ENCODE data around the gene CMTM8.
"Not testable (repeated sequence)": the region's sequence is repeated elsewhere in the genome, so short reads cannot be mapped to it uniquely, and the experiment has no call there.

CMTM8 gene

GRCh38 chr3:32381922-32382321, 143.4 kb downstream of the CMTM8 start:
- no peak overlapping the region for H3K4me3 ChIP-seq (ENCODE audit: low read depth, low read length)

DNA sequence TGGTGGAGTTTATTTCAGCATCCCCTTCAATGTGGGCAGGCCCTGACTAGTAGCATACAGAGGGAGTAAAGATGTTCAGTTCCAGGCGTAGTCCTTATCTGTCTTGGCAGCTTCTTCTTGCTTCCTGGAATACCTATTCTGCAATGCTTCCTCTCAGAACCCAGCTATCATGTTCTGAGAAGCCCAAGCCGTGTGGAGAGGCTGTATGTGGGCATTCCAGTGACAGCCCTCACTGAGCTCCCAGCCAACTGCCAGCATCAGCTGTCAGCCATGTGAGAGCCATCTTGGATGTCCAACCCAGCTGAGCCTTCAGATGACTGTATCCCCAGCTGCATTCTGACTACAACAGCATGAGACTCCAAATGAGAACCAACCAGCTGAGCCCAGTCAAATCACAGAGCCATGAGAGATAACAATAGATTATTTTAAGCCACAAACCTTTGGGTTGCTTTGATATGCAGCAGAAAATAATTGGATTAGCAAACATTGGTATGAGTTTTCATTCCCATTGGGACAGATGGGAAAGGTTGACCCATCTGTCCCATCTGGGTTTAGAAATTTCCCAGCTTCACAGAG, 144.7 kb downstream of the CMTM8 start:
- no peak overlapping the region for H3K4me3 ChIP-seq (ENCODE audit: low read depth, low read length)
- H3K9ac ChIP-seq (ENCODE audit: low read length): no peak overlapping the region
- H3K9me3 ChIP-seq (ENCODE audit: control insufficient read depth, insufficient read depth, low read depth, low read length): no peaks in the 10 kb centered on the region
- no peaks in the 10 kb centered on the region for H3K36me3 ChIP-seq (ENCODE audit: control insufficient read depth, insufficient read depth, low read length)
- no peak overlapping the region for H3K27ac ChIP-seq (ENCODE audit: low read depth, low read length)
- peaks cover 5% of the 10 kb centered on the region; the same call in 1 of the 2 replicates for H3K4me1 ChIP-seq (ENCODE audit: control insufficient read depth, insufficient read depth, low read length)
- no peaks in the 10 kb centered on the region for H3K27me3 ChIP-seq (ENCODE audit: control insufficient read depth, insufficient read depth, low read length)

More at GRCh38 chr3:32381922-32382321, 143.4 kb downstream of the CMTM8 start:
- Histone ChIP-seq H3K27ac (ENCODE audit: low read depth, low read length) (no peak overlapping the region), H3K9me3 (ENCODE audit: control insufficient read depth, insufficient read depth, low read depth, low read length) (no peaks in the 10 kb centered on the region), H3K4me1 (ENCODE audit: control insufficient read depth, insufficient read depth, low read length) (peaks cover 5% of the 10 kb centered on the region; the same call in 1 of the 2 replicates), H3K27me3 (ENCODE audit: control insufficient read depth, insufficient read depth, low read length) (no peaks in the 10 kb centered on the region), H3K9ac (ENCODE audit: low read length) (no peak overlapping the region), H3K36me3 (ENCODE audit: control insufficient read depth, insufficient read depth, low read length) (no peaks in the 10 kb centered on the region)

- Histone ChIP-seq H3K27me3 (ENCODE audit: control insufficient read depth, insufficient read depth, low read length) (no peaks in the 10 kb centered on the region), H3K9me3 (ENCODE audit: control insufficient read depth, insufficient read depth, low read depth, low read length) (no peaks in the 10 kb centered on the region), H3K4me1 (ENCODE audit: control insufficient read depth, insufficient read depth, low read length) (peaks cover 5% of the 10 kb centered on the region; the same call in 1 of the 2 replicates), H3K36me3 (ENCODE audit: control insufficient read depth, insufficient read depth, low read length) (no peaks in the 10 kb centered on the region), H3K27ac (ENCODE audit: low read depth, low read length) (no peak overlapping the region), H3K4me3 (ENCODE audit: low read depth, low read length) (no peak overlapping the region), H3K9ac (ENCODE audit: low read length) (no peak overlapping the region)
These were observed 146.5 kb downstream of the CMTM8 start for GRCh38 chr3:32384938-32385337.

GRCh38 chr3:32387512-32387911, 149.0 kb downstream of the CMTM8 start:
- H3K27me3 ChIP-seq (ENCODE audit: control insufficient read depth, insufficient read depth, low read length): peaks cover 2% of the 10 kb centered on the region; the same call in 1 of the 2 replicates
- no peak overlapping the region for H3K27ac ChIP-seq (ENCODE audit: low read depth, low read length)
- no peak overlapping the region for H3K4me3 ChIP-seq (ENCODE audit: low read depth, low read length)
- H3K36me3 ChIP-seq (ENCODE audit: control insufficient read depth, insufficient read depth, low read length): no peaks in the 10 kb centered on the region
- H3K9ac ChIP-seq (ENCODE audit: low read length): no peak overlapping the region
- H3K4me1 ChIP-seq (ENCODE audit: control insufficient read depth, insufficient read depth, low read length): peaks cover 7% of the 10 kb centered on the region; the same call in 1 of the 2 replicates
- H3K9me3 ChIP-seq (ENCODE audit: control insufficient read depth, insufficient read depth, low read depth, low read length): no peaks in the 10 kb centered on the region

- H3K4me3 ChIP-seq (ENCODE audit: low read depth, low read length): not testable (repeated sequence)
These were observed 151.1 kb downstream of the CMTM8 start for GRCh38 chr3:32389577-32389976.

GRCh38 chr3:32391643-32392535, 153.4 kb downstream of the CMTM8 start, which contains the start of gene CMTM7:
TSS of gene CMTM7 (plus strand) at chr3:32391853. CDS start at chr3:32391907, 54 bp downstream.
- peak within 1 kb of the TSS; percentile 65; the same call in 1 of the 2 replicates for H3K27ac ChIP-seq (ENCODE audit: low read depth, low read length)
- peak within 1 kb of the TSS; percentile 85 for H3K4me3 ChIP-seq (ENCODE audit: low read depth, low read length)
- H3K9me3 ChIP-seq (ENCODE audit: control insufficient read depth, insufficient read depth, low read depth, low read length): no peaks in the 10 kb centered on the region
- H3K36me3 ChIP-seq (ENCODE audit: control insufficient read depth, insufficient read depth, low read length): no peaks in the 10 kb centered on the region
- peak within 1 kb of the TSS; percentile 82 for H3K9ac ChIP-seq (ENCODE audit: low read length)
- peaks cover 11% of the 10 kb centered on the region for H3K4me1 ChIP-seq (ENCODE audit: control insufficient read depth, insufficient read depth, low read length)
- H3K27me3 ChIP-seq (ENCODE audit: control insufficient read depth, insufficient read depth, low read length): peaks cover 13% of the 10 kb centered on the region

More at GRCh38 chr3:32389577-32389976, 151.1 kb downstream of the CMTM8 start:
- H3K4me1 ChIP-seq (ENCODE audit: control insufficient read depth, insufficient read depth, low read length): peaks cover 16% of the 10 kb centered on the region
- not testable (repeated sequence) for H3K27ac ChIP-seq (ENCODE audit: low read depth, low read length); H3K9ac ChIP-seq (ENCODE audit: low read length); H3K36me3 ChIP-seq (ENCODE audit: control insufficient read depth, insufficient read depth, low read length); H3K9me3 ChIP-seq (ENCODE audit: control insufficient read depth, insufficient read depth, low read depth, low read length)
- peaks cover 13% of the 10 kb centered on the region for H3K27me3 ChIP-seq (ENCODE audit: control insufficient read depth, insufficient read depth, low read length)

GRCh38 chr3:32392536-32393302, 154.2 kb downstream of the CMTM8 start:
- H3K36me3 ChIP-seq (ENCODE audit: control insufficient read depth, insufficient read depth, low read length): no peaks in the 10 kb centered on the region
- peaks cover 13% of the 10 kb centered on the region for H3K27me3 ChIP-seq (ENCODE audit: control insufficient read depth, insufficient read depth, low read length)
- peaks cover 11% of the 10 kb centered on the region for H3K4me1 ChIP-seq (ENCODE audit: control insufficient read depth, insufficient read depth, low read length)
- H3K4me3 ChIP-seq (ENCODE audit: low read depth, low read length): peak overlapping the region; percentile 85
- no peak overlapping the region; the same call in 1 of the 2 replicates for H3K27ac ChIP-seq (ENCODE audit: low read depth, low read length)
- H3K9me3 ChIP-seq (ENCODE audit: control insufficient read depth, insufficient read depth, low read depth, low read length): no peaks in the 10 kb centered on the region
- H3K9ac ChIP-seq (ENCODE audit: low read length): peak overlapping the region; percentile 82

DNA sequence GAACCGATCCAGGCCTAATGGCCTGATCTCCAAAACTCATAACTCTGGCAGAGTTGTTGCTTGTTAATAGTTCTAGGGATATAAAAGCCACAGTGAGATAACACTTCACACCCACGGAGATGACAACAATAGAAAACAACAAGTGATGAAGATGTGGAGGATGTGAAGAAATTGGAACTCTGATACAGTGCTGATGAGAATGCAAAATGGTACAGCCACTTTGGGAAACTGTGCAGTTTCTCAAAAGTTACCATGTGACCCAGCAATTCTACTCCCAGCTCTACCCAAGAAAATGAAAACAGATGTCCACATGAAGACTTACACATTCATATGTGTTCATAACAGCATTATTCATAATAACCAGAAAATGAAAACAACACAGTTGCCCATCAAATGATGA, 157.0 kb downstream of the CMTM8 start:
- Histone ChIP-seq H3K36me3 (ENCODE audit: control insufficient read depth, insufficient read depth, low read length) (no peaks in the 10 kb centered on the region), H3K27ac (ENCODE audit: low read depth, low read length) (no peak overlapping the region), H3K9me3 (ENCODE audit: control insufficient read depth, insufficient read depth, low read depth, low read length) (no peaks in the 10 kb centered on the region), H3K4me3 (ENCODE audit: low read depth, low read length) (no peak overlapping the region), H3K4me1 (ENCODE audit: control insufficient read depth, insufficient read depth, low read length) (peaks cover 14% of the 10 kb centered on the region), H3K9ac (ENCODE audit: low read length) (no peak overlapping the region), H3K27me3 (ENCODE audit: control insufficient read depth, insufficient read depth, low read length) (peaks cover 13% of the 10 kb centered on the region)

DNA sequence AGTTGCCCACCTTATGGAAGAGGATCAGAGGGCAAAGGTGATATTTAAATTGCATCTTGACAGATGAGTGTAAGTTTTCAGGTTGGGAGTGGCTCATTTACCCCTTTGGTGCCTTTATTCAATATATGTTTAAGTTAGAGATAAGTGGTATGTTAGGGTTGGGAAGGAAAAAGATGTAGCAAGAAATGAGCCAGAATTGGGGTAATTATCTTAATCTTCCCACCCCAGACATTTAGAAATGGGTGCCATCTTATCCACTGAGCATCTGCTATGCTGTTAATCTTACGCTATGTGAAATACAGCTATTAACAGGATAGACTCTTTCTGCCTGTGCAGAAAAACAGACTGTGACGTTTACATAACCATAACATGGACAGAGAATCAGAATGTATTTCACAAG, 159.5 kb downstream of the CMTM8 start:
- H3K4me3 ChIP-seq (ENCODE audit: low read depth, low read length): no peak overlapping the region
- peaks cover 6% of the 10 kb centered on the region for H3K27me3 ChIP-seq (ENCODE audit: control insufficient read depth, insufficient read depth, low read length)
- no peaks in the 10 kb centered on the region for H3K9me3 ChIP-seq (ENCODE audit: control insufficient read depth, insufficient read depth, low read depth, low read length)
- H3K9ac ChIP-seq (ENCODE audit: low read length): no peak overlapping the region
- no peak overlapping the region for H3K27ac ChIP-seq (ENCODE audit: low read depth, low read length)
- H3K36me3 ChIP-seq (ENCODE audit: control insufficient read depth, insufficient read depth, low read length): no peaks in the 10 kb centered on the region
- H3K4me1 ChIP-seq (ENCODE audit: control insufficient read depth, insufficient read depth, low read length): peaks cover 28% of the 10 kb centered on the region

GRCh38 chr3:32398531-32398930, 160.1 kb downstream of the CMTM8 start:
- Histone ChIP-seq H3K9me3 (ENCODE audit: control insufficient read depth, insufficient read depth, low read depth, low read length) (no peaks in the 10 kb centered on the region), H3K36me3 (ENCODE audit: control insufficient read depth, insufficient read depth, low read length) (no peaks in the 10 kb centered on the region), H3K4me1 (ENCODE audit: control insufficient read depth, insufficient read depth, low read length) (peaks cover 28% of the 10 kb centered on the region), H3K27me3 (ENCODE audit: control insufficient read depth, insufficient read depth, low read length) (0 out of 2 replicates have a peak, but pooled peaks cover under 1% of the 10 kb centered on the region), H3K4me3 (ENCODE audit: low read depth, low read length) (no peak overlapping the region), H3K9ac (ENCODE audit: low read length) (no peak overlapping the region), H3K27ac (ENCODE audit: low read depth, low read length) (no peak overlapping the region)

All from HUES6 (cell line).